Measurements from ENCODE around the gene MINK1.
A peak's percentile ranks its signal among the peaks of the same experiment; 100 is the strongest.

The MINK1 gene

DNA sequence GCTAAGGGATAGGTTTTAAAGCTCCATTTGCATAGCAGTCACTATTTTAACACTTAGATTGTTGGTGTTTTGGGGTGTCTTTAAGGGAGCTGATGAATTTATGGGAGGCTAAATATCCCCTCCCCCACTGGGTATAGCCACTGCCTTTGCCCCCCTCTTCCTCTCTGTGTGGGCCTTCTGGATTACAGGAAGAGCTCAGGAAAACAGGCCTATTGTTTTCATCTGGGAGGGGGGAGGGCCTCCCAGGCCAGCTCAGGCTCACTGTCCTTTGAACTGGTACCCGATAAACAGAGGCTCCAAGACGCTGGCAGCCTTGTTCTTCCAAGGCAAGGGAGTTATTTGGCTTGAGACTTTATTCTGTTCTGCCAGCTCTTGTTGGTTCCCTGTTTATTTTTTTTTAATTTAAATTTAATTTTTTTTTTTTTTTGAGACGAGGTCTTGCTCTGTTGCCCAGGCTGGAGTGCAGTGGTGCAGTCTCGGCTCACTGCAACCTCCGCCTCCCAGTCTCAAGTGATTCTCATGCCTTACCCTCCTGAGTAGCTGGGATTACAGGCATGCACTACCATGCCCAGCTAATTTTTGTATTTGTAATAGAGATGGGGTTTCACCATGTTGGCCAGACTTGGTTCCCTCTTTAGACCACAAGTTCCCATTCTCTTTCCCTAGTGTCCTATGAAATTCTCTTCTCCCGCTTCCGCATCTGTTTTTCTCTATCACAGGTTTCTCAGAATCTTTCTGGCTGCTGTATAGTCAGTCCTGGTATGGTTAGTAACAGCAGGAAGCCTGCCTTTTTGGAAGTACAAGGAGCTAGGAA is 25.1 kb downstream of the MINK1 start:
- TF ChIP-seq, protein P1, sequence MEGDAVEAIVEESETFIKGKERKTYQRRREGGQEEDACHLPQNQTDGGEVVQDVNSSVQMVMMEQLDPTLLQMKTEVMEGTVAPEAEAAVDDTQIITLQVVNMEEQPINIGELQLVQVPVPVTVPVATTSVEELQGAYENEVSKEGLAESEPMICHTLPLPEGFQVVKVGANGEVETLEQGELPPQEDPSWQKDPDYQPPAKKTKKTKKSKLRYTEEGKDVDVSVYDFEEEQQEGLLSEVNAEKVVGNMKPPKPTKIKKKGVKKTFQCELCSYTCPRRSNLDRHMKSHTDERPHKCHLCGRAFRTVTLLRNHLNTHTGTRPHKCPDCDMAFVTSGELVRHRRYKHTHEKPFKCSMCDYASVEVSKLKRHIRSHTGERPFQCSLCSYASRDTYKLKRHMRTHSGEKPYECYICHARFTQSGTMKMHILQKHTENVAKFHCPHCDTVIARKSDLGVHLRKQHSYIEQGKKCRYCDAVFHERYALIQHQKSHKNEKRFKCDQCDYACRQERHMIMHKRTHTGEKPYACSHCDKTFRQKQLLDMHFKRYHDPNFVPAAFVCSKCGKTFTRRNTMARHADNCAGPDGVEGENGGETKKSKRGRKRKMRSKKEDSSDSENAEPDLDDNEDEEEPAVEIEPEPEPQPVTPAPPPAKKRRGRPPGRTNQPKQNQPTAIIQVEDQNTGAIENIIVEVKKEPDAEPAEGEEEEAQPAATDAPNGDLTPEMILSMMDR (IDR thresholded peaks at IDR 0.05; ENCODE audit: low read depth, low read length): no peak
- in situ Hi-C loops (cut with HindIII; ENCODE audit: low sequenced_read_pairs): no loop called here
- no peak for DNase-seq (ENCODE audit: low read depth, low spot score)
- no peak overlapping the region for H3K4me3 ChIP-seq (ENCODE audit: low read depth, low read length)

DNA sequence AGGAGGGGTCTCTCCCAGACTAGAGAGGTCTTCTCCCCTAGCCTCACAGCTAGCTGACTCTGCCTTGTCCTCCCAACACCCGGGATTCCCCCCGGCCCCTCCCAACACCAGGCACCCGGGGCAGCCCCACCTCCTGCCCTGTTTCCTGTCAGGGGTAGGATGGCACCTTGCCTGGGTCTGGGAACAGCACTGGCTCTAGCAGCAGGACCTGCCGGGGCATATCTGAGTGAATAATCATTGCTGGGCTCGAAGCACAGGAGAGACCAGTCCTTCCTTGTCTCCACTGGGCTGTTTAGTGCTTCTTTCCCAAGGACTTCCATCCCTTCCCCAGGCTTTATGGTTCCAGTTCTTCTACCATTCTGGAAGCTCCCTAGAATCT is 25.7 kb downstream of the MINK1 start:
- TF ChIP-seq, protein P1 (IDR thresholded peaks at IDR 0.05; ENCODE audit: low read depth, low read length): no peak
- in situ Hi-C loops (cut with HindIII; ENCODE audit: low sequenced_read_pairs): no loop called here
- no peak overlapping the region for H3K4me3 ChIP-seq (ENCODE audit: low read depth, low read length)
- DNase-seq (ENCODE audit: low read depth, low spot score): peak; percentile 37

DNA sequence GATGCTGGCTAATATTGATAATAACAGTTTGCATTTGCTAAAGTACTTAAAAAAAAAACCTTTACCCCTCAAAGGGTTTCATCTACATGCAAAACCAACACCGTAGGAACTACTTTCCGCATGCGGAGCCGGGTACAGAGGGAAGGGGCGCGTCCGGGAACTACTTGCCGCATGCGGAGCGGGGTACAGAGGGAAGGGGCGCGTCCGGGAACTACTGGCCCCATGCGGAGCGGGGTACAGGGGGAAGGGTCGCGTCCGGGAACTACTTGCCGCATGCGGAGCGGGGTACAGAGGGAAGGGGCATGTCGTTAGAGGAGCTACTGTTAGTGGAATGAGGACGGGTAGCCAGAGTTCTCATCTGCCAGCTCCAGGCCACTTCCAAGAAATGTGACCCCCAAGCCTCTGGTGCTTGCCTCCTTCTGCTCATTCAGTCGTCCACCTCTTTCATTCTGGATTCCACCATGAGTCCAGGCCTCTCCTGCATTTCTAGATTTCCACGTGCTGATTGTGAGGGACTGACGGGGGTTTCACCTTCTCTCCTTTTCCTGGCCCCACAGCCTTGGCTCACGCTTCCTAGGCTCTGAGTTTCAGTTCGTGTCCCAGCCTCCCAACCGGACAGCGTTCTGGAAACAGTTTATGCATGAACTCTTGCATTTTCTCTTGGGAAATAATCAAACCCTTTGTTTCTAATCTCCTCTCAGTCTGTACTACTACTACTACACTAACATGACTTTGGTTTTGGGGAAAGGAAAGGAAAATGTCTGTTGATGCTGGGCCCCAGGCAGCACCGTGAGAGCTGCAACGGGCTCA is 26.9 kb downstream of the MINK1 start:
- in situ Hi-C loops (cut with HindIII; ENCODE audit: low sequenced_read_pairs): no loop called here
- DNase-seq (ENCODE audit: low read depth, low spot score): no peak
- H3K4me3 ChIP-seq (ENCODE audit: low read depth, low read length): no peak overlapping the region
- TF ChIP-seq, protein P1 (IDR thresholded peaks at IDR 0.05; ENCODE audit: low read depth, low read length): no peak

DNA sequence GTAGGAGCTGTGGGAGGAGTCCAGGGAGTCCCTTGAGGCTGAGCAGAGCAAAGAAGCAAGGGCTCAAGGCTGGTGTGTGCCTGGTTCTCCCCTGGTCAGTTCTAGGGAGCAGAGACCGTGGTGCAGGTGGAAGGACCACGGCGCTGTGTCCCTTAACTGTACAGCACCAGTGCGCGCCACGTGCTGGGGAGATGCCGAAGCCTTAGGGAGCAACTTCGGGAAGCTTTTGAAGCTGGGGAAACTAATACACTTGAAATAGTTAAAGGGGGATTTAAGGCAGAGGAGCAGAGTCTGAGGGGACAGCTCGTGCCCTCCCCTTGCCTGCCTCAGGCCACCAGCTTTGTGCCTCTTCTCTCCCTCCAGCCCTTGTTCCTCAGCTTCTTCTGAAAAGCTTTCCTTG is 27.5 kb downstream of the MINK1 start:
- no peak overlapping the region for H3K4me3 ChIP-seq (ENCODE audit: low read depth, low read length)
- in situ Hi-C loops (cut with HindIII; ENCODE audit: low sequenced_read_pairs): no loop called here
- DNase-seq (ENCODE audit: low read depth, low spot score): no peak
- TF ChIP-seq, protein P1 (IDR thresholded peaks at IDR 0.05; ENCODE audit: low read depth, low read length): no peak

DNA sequence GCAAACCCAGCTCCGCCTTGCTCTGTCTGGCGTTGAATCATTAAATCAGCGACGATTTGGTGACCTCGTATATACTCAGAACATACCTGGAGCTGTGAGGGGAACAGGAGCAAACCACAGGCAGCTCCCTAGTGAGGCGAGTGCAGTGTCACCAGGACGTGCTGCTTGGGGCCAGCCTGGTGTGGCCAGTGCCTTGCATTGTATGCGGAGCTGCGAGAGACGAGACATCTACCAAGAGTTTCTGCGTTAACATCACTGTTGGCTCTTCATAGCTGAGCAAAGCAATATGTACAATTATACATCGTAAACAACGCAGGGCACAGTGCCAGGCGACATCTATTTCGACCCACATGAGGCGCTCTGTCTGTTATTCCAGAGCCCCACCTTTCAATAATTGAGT is 27.9 kb downstream of the MINK1 start:
- in situ Hi-C loops (cut with HindIII; ENCODE audit: low sequenced_read_pairs): no loop called here
- no peak overlapping the region for H3K4me3 ChIP-seq (ENCODE audit: low read depth, low read length)
- TF ChIP-seq, protein P1 (IDR thresholded peaks at IDR 0.05; ENCODE audit: low read depth, low read length): no peak
- DNase-seq (ENCODE audit: low read depth, low spot score): no peak

DNA sequence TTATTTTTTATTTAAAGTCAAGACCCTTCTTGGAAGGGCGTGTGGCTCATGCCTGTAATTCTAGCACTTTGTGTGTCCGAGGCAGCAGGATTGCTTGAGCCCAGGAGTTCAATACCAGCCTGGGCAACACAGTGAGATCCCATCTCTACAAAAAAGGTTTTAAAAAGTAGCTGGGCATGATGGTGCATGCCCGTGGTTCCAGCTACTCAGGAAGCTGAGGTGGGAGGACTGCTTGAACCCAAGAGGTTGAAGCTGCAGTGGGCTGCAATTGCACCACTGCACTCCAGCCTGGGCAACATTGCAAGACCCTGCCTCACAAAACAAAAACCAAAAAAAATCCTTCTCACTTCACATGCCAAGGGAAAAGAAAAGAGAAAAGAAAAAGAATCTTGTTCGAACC is 29.6 kb downstream of the MINK1 start:
- H3K4me3 ChIP-seq (ENCODE audit: low read depth, low read length): no peak overlapping the region
- in situ Hi-C loops (cut with HindIII; ENCODE audit: low sequenced_read_pairs): no loop called here
- no peak for DNase-seq (ENCODE audit: low read depth, low spot score)
- TF ChIP-seq, protein P1 (IDR thresholded peaks at IDR 0.05; ENCODE audit: low read depth, low read length): no peak

Data from astrocyte of the spinal cord (primary cell).